ENCODE results near the gene FKBP15.
"Not testable (repeated sequence)": the region's sequence is repeated elsewhere in the genome, so short reads cannot be mapped to it uniquely, and the experiment has no call there.

Gene FKBP15

GRCh38 chr9:113221003-113221799 lies at the start of gene FKBP15, which contains the start of gene SLC31A1:
FKBP15 (minus strand) TSS chr9:113221277; CDS start chr9:113221243, 34 bp downstream.
SLC31A1 (plus strand) TSS chr9:113221544; CDS start chr9:113256149, 34,605 bp downstream.
- intact Hi-C loops (cut with DNase I), result loop anchor here (2.0 to 5.0 kb wide), 3 partner anchors 54 to 191 kb away; partner anchors contain the start of genes C9orf43, CDC26, POLE3 and PRPF4
- peak; percentile 96 to 99 (median 99) for DNase-seq

GRCh38 chr9:113269871-113270270 lies 48.8 kb upstream of the FKBP15 start:
- intact Hi-C loops (cut with DNase I), result loop anchor here (10.0 kb wide), 1 partner anchor 385 kb away; no protein-coding TSS in a partner anchor
- no peak for DNase-seq

- intact Hi-C loops (cut with DNase I), result no loop called here
- no peak for DNase-seq
Measured at GRCh38 chr9:113269355-113269754, 48.3 kb upstream of the FKBP15 start.

GRCh38 chr9:113267911-113268566 lies 47.0 kb upstream of the FKBP15 start:
- DNase-seq, result no peak
- intact Hi-C loops (cut with DNase I), result no loop called here

- DNase-seq, result no peak
- intact Hi-C loops (cut with DNase I), result no loop called here
Measured at GRCh38 chr9:113266174-113266573, 45.1 kb upstream of the FKBP15 start.

- DNase-seq, result no peak
- intact Hi-C loops (cut with DNase I), result no loop called here
Measured at GRCh38 chr9:113261917-113262671, 41.0 kb upstream of the FKBP15 start.

- intact Hi-C loops (cut with DNase I), result no loop called here
- no peak for DNase-seq
Measured at GRCh38 chr9:113258282-113258681, 37.2 kb upstream of the FKBP15 start.

- intact Hi-C loops (cut with DNase I), result no loop called here
- DNase-seq, result no peak
Measured at GRCh38 chr9:113257863-113258262, 36.8 kb upstream of the FKBP15 start.

GRCh38 chr9:113255438-113255837 lies 34.4 kb upstream of the FKBP15 start:
- intact Hi-C loops (cut with DNase I), result no loop called here
- no peak for DNase-seq

GRCh38 chr9:113254991-113255390 lies 33.9 kb upstream of the FKBP15 start:
- intact Hi-C loops (cut with DNase I), result no loop called here
- DNase-seq, result no peak

GRCh38 chr9:113250807-113251206 lies 29.7 kb upstream of the FKBP15 start:
- DNase-seq, result no peak
- intact Hi-C loops (cut with DNase I), result no loop called here

GRCh38 chr9:113249661-113250060 lies 28.6 kb upstream of the FKBP15 start:
- intact Hi-C loops (cut with DNase I); DNase-seq: not testable (repeated sequence)

GRCh38 chr9:113247640-113248039 lies 26.6 kb upstream of the FKBP15 start:
- intact Hi-C loops (cut with DNase I), result no loop called here
- DNase-seq, result no peak

- DNase-seq, result no peak
- intact Hi-C loops (cut with DNase I), result no loop called here
Measured at GRCh38 chr9:113246928-113247327, 25.9 kb upstream of the FKBP15 start.

GRCh38 chr9:113245894-113246293 lies 24.8 kb upstream of the FKBP15 start:
- intact Hi-C loops (cut with DNase I), result no loop called here
- DNase-seq, result no peak

GRCh38 chr9:113244556-113244955 lies 23.5 kb upstream of the FKBP15 start:
- intact Hi-C loops (cut with DNase I), result no loop called here

GRCh38 chr9:113241161-113241560 lies 20.1 kb upstream of the FKBP15 start:
- DNase-seq, result no peak
- intact Hi-C loops (cut with DNase I), result no loop called here

More at GRCh38 chr9:113244556-113244955, 23.5 kb upstream of the FKBP15 start:
- no peak for DNase-seq

- no peak for DNase-seq
- intact Hi-C loops (cut with DNase I), result no loop called here
Measured at GRCh38 chr9:113238859-113239232, 17.8 kb upstream of the FKBP15 start.

GRCh38 chr9:113238202-113238858 lies 17.3 kb upstream of the FKBP15 start:
- intact Hi-C loops (cut with DNase I), result no loop called here

More at GRCh38 chr9:113238202-113238858, 17.3 kb upstream of the FKBP15 start:
- no peak for DNase-seq
